SK-N-SH (cell line): ENCODE data around the gene MEI4. TPM values are rescaled to one million over a fixed set of nuclear protein-coding genes. Genes with fewer than 3 reads are reported as not detected.

Experiments used
- CTCF ChIA-PET: fragments of 300-600, 350-600 bp; formaldehyde crosslinking; extraction: SDS; loops from one replicate; lab custom pipeline; 2021; lab: Yijun Ruan, JAX
- POLR2A ChIA-PET: fragments of 350-600 bp; sonication (Branson Sonifier 250); formaldehyde crosslinking; extraction: SDS; loops from one replicate; lab custom pipeline; 2020; ENCODE audit warnings: antibody characterized with exemption, inconsistent platforms; lab: Yijun Ruan, JAX
- DNase-seq: peaks from one replicate; pipeline ENCODE4 v3.0.0; 2012
- H2AFZ ChIP-seq: fragments of 200-600 bp; sonication (generic); 2 replicates; pipeline ENCODE4 v1.8.1; 2016; ENCODE audit warnings: antibody characterized with exemption, mild to moderate bottlenecking, low read depth
- H3F3A ChIP-seq: fragments of 200-600 bp; sonication (generic); replicated peaks from 2 replicates; pipeline ENCODE3; 2016; ENCODE audit warnings: antibody characterized with exemption, mild to moderate bottlenecking; ENCODE audit not compliant: insufficient read depth
- H3K27ac ChIP-seq, 2 experiments: fragments of 200-500 bp in 1 of 2; fragments of 200-600 bp in 1 of 2; sonication (Bioruptor generic) in 1 of 2; sonication (generic), shearing (Covaris generic) in 1 of 2; 2 replicates each; pipeline versions ENCODE4 v1.5.1 to v1.6.1; 2014 to 2016; ENCODE audit warnings: low read depth in 2 of 2, inconsistent platforms in 1 of 2, low read length in 1 of 2, mild to moderate bottlenecking in 1 of 2, mixed read lengths in 1 of 2
- H3K27me3 ChIP-seq: fragments of 200-600 bp; sonication (generic), shearing (Covaris generic); 2 replicates; pipeline ENCODE4 v1.6.1; 2016; ENCODE audit warnings: mixed run types; ENCODE audit not compliant: insufficient read depth
- H3K36me3 ChIP-seq, 2 experiments: fragments of 200-500 bp in 1 of 2; fragments of 200-600 bp in 1 of 2; sonication (Bioruptor generic) in 1 of 2; sonication (generic) in 1 of 2; replicated peaks in 1 of 2; 2 replicates each; pipeline versions ENCODE3 to v1.5.1; 2014 to 2016; ENCODE audit warnings: low read length in 1 of 2, mild to moderate bottlenecking in 1 of 2; ENCODE audit not compliant: insufficient read depth in 2 of 2, control insufficient read depth in 1 of 2
- H3K4me1 ChIP-seq, 2 experiments: fragments of 200-500 bp in 1 of 2; fragments of 200-600 bp in 1 of 2; sonication (Bioruptor generic) in 1 of 2; sonication (generic), shearing (Covaris generic) in 1 of 2; 2 replicates each; pipeline versions ENCODE4 v1.5.1 to v1.6.1; 2014 to 2016; ENCODE audit warnings: low read depth in 1 of 2, low read length in 1 of 2, mixed run types in 1 of 2; ENCODE audit not compliant: insufficient read depth in 2 of 2, control insufficient read depth in 1 of 2
- H3K4me2 ChIP-seq: fragments of 200-600 bp; sonication (generic), shearing (Covaris generic); 2 replicates; pipeline ENCODE4 v1.6.1; 2017; ENCODE audit warnings: mixed run types
- H3K4me3 ChIP-seq, 2 experiments: fragments of 200-500 bp in 1 of 2; fragments of 200-600 bp in 1 of 2; sonication (Bioruptor generic) in 1 of 2; sonication (generic), shearing (Covaris generic) in 1 of 2; 2 replicates each; pipeline versions ENCODE4 v1.5.1 to v1.8.1; 2014 to 2016; ENCODE audit warnings: low read depth in 2 of 2, inconsistent platforms in 1 of 2, low read length in 1 of 2, mild to moderate bottlenecking in 1 of 2, mixed read lengths in 1 of 2, moderate library complexity in 1 of 2
- H3K79me2 ChIP-seq: fragments of 200-600 bp; sonication (generic); 2 replicates; pipeline ENCODE4 v1.8.1; 2017; ENCODE audit warnings: mild to moderate bottlenecking; ENCODE audit not compliant: insufficient read depth
- H3K9ac ChIP-seq: fragments of 200-600 bp; sonication (generic); 2 replicates; pipeline ENCODE4 v1.6.1; 2017; ENCODE audit warnings: mixed run types
- H3K9me2 ChIP-seq: fragments of 200-600 bp; sonication (generic); 2 replicates; pipeline ENCODE4 v1.6.1; 2017; ENCODE audit warnings: mixed run types
- H3K9me3 ChIP-seq: fragments of 200-600 bp; sonication (generic); 2 replicates; pipeline ENCODE4 v1.6.1; 2017; ENCODE audit warnings: mixed run types, mild to moderate bottlenecking, moderate library complexity
- H4K20me1 ChIP-seq: fragments of 200-600 bp; sonication (generic); 2 replicates; pipeline ENCODE4 v1.6.1; 2017; ENCODE audit warnings: mild to moderate bottlenecking, mixed run types; ENCODE audit not compliant: insufficient read depth
- CHD2 ChIP-seq: fragments of 150-350 bp; IDR thresholded peaks from 2 replicates; pipeline ENCODE4 v1.6.1; 2018; ENCODE audit warnings: low read length; ENCODE audit not compliant: partially characterized antibody
- EZH2phosphoT487 ChIP-seq: fragments of 200-600 bp; sonication (generic); IDR thresholded peaks from 2 replicates; pipeline ENCODE4 v1.6.1; 2017; ENCODE audit warnings: low read depth, mixed run types, mild to moderate bottlenecking, antibody characterized with exemption, moderate library complexity, borderline replicate concordance
- FOSL2 ChIP-seq: IDR thresholded peaks from 2 replicates; pipeline ENCODE4 v1.4.0; 2012; ENCODE audit warnings: low read depth, mild to moderate bottlenecking, moderate library complexity, borderline replicate concordance
- FOXM1 ChIP-seq: IDR thresholded peaks from 2 replicates; pipeline ENCODE4 v1.4.0; 2012; ENCODE audit warnings: low read depth, mild to moderate bottlenecking
- GABPA ChIP-seq: IDR thresholded peaks from 2 replicates; pipeline ENCODE4 v1.4.0; 2012; ENCODE audit warnings: low read depth, mild to moderate bottlenecking
- JUND ChIP-seq: IDR thresholded peaks from 2 replicates; pipeline ENCODE4 v1.4.0; 2012
- MEF2A ChIP-seq: IDR thresholded peaks from 2 replicates; pipeline ENCODE4 v1.4.0; 2012; ENCODE audit warnings: low read depth, borderline replicate concordance
- MXI1 ChIP-seq: IDR thresholded peaks from 2 replicates; pipeline ENCODE4 v1.6.1; 2012; ENCODE audit warnings: mild to moderate bottlenecking, low read depth, low read length, improper control_type of control experiment
- NRF1 ChIP-seq: IDR thresholded peaks from 2 replicates; pipeline ENCODE4 v1.6.1; 2012; ENCODE audit warnings: low read depth, mild to moderate bottlenecking, low read length
- RFX5 ChIP-seq: IDR thresholded peaks from 2 replicates; pipeline ENCODE4 v1.6.1; 2012; ENCODE audit warnings: mild to moderate bottlenecking, improper control_type of control experiment, low read length
- SIN3A ChIP-seq: IDR thresholded peaks from 2 replicates; pipeline ENCODE4 v1.6.1; 2012; ENCODE audit warnings: low read depth, mild to moderate bottlenecking, low read length, moderate library complexity, borderline replicate concordance
- TCF12 ChIP-seq: IDR thresholded peaks from 2 replicates; pipeline ENCODE4 v1.4.0; 2012
- WGBS: methylation state at CpG from one replicate; pipeline ENCODE4 v1.1.6; 2017; ENCODE audit warnings: low lambda C conversion rate; 5-methylcytosine and 5-hydroxymethylcytosine counted together
- polyA plus RNA-seq, 3 experiments: library from polyadenylated mRNA; depleted of rRNA; stranded (reverse); fragments of >200 nt; gene quantifications; 2 replicates each; pipeline ENCODE4 v1.2.3, GENCODE V29; 2012
- TF ChIP-seq, protein P1 (sequence below): IDR thresholded peaks from 2 replicates; pipeline ENCODE4 v1.4.0; 2012; ENCODE audit warnings: low read depth, borderline replicate concordance
- TF ChIP-seq, protein P2 (sequence below): fragments of 200-600 bp; sonication (generic); IDR thresholded peaks from 2 replicates; pipeline ENCODE4 v1.6.1; 2017; ENCODE audit warnings: antibody characterized with exemption, mild to moderate bottlenecking, moderate library complexity
- TF ChIP-seq, protein P3 (sequence below): IDR thresholded peaks from 2 replicates; pipeline ENCODE4 v1.4.0; 2012; ENCODE audit warnings: low read depth

MEI4 gene
- polyA plus RNA-seq, 1 of the 3 experiments (the other 2 are of a cell fraction) = not detected

DNA sequence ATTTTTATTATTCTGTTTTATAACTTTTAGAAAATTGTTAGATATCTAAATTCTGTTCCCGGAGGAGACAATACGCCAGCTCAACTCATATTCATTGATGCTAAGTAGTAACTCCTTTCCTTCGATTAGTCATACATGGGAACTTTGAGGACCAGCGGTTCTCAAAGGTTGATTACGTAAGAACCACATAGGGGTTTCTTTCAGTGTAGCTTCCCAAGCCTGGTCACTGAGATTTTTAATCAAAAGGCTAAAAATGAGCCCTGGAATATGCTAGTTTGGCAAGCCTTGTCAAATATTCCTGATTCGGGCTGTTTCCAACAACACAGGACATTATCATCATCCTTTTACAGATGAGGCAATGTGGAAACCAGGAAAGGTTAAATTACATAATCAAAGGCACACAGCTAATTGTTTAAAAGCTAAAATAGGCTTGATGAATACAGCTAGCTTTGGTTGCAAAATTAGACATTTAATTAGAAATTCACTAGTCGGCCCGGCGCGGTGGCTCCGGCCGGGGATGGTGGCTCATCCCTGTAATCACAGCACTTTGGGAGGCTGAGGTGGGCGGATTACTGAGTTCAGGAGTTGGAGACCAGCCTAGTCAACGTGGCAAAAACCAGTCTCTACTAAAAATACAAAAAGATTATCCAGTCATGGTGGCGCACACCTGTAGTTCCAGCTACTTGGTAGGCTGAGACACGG, 14.6 kb upstream of the MEI4 start:
- Histone ChIP-seq H3K27ac (no peak overlapping the region), H3K27me3 (no peaks in the 10 kb centered on the region; the same call in 1 of the 2 replicates), H2AFZ (no peak overlapping the region), H3F3A (no peaks in the 10 kb centered on the region), H3K9ac (no peak overlapping the region), H3K9me3 (no peaks in the 10 kb centered on the region), H3K79me2 (no peaks in the 10 kb centered on the region), H3K4me3 (no peak overlapping the region), H3K4me2 (no peak overlapping the region), H3K9me2 (no peaks in the 10 kb centered on the region), H3K36me3 (no peaks in the 10 kb centered on the region), H3K4me1 (no peaks in the 10 kb centered on the region), H4K20me1 (no peaks in the 10 kb centered on the region)
- no peak for TF ChIP-seq JUND
- no peak for TF ChIP-seq CHD2
- no peak for TF ChIP-seq SIN3A
- TF ChIP-seq MEF2A = no peak
- ChIA-PET POLR2A (no interaction called here), CTCF (interaction anchor here (1.5 kb wide), 1 partner anchor 18 kb away, joined by 6 read pairs; no protein-coding TSS in a partner anchor)
- 50% methylated on average over 16 of the region's 16 CpGs for WGBS
- DNase-seq = no peak

DNA sequence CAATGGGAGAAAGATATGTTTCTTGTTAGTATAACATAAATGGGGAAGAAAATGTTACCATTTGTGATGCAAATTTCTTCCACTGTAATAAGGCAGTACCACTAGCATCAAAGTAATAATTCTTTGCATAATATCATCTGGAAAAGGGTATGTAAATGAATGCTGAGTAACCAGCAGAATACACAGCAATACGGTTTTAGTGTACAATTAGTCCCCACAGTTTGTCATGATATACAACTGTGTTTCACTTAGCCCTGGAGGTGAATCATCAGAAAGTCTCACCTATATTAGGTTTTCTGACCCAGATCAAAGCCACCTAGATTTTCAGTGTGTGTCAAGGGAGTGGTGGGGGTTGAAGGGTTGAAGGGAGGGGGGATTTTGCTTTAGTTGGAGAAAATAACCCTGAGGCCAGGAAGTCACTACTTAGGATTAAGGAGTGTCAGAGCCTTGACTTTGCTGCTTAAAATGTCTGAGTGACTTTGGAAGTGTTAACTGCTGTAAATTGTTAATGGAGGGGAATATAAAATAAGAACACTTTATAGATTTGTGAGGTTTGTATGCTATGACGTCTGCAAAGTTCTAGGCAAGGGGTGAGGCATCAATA, 8.6 kb upstream of the MEI4 start:
- Histone ChIP-seq H3K79me2 (no peaks in the 10 kb centered on the region), H3K27ac (no peak overlapping the region), H3K9me3 (no peaks in the 10 kb centered on the region), H3K36me3 (no peaks in the 10 kb centered on the region), H3K4me3 (no peak overlapping the region), H2AFZ (no peak overlapping the region), H3K27me3 (no peaks in the 10 kb centered on the region), H3K4me1 (no peaks in the 10 kb centered on the region), H3F3A (no peaks in the 10 kb centered on the region), H3K9ac (no peak overlapping the region), H4K20me1 (no peaks in the 10 kb centered on the region), H3K9me2 (no peaks in the 10 kb centered on the region), H3K4me2 (no peak overlapping the region)
- CTCF ChIA-PET = no interaction called here
- TF ChIP-seq, protein P1, sequence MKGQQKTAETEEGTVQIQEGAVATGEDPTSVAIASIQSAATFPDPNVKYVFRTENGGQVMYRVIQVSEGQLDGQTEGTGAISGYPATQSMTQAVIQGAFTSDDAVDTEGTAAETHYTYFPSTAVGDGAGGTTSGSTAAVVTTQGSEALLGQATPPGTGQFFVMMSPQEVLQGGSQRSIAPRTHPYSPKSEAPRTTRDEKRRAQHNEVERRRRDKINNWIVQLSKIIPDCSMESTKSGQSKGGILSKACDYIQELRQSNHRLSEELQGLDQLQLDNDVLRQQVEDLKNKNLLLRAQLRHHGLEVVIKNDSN = no peak
- TF ChIP-seq EZH2phosphoT487 = no peak
- TF ChIP-seq FOSL2 = no peak
- TF ChIP-seq RFX5 = no peak
- no peak for TF ChIP-seq GABPA
- TF ChIP-seq FOXM1 = no peak
- no peak for TF ChIP-seq MEF2A
- TF ChIP-seq, protein P2, sequence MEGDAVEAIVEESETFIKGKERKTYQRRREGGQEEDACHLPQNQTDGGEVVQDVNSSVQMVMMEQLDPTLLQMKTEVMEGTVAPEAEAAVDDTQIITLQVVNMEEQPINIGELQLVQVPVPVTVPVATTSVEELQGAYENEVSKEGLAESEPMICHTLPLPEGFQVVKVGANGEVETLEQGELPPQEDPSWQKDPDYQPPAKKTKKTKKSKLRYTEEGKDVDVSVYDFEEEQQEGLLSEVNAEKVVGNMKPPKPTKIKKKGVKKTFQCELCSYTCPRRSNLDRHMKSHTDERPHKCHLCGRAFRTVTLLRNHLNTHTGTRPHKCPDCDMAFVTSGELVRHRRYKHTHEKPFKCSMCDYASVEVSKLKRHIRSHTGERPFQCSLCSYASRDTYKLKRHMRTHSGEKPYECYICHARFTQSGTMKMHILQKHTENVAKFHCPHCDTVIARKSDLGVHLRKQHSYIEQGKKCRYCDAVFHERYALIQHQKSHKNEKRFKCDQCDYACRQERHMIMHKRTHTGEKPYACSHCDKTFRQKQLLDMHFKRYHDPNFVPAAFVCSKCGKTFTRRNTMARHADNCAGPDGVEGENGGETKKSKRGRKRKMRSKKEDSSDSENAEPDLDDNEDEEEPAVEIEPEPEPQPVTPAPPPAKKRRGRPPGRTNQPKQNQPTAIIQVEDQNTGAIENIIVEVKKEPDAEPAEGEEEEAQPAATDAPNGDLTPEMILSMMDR = no peak
- TF ChIP-seq NRF1 = no peak
- TF ChIP-seq MXI1 = no peak
- TF ChIP-seq SIN3A = no peak
- TF ChIP-seq TCF12 = no peak
- TF ChIP-seq, protein P3, sequence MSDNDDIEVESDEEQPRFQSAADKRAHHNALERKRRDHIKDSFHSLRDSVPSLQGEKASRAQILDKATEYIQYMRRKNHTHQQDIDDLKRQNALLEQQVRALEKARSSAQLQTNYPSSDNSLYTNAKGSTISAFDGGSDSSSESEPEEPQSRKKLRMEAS = no peak
- DNase-seq = no peak
- POLR2A ChIA-PET = no interaction called here
- 4% methylated on average over 2 of the region's 2 CpGs for WGBS
